IMR-90 (cell line): Measurements from ENCODE around the gene RIN1. TPM values are rescaled to one million over a fixed set of nuclear protein-coding genes. Genes with fewer than 3 reads are reported as not detected.

ENCODE experiments used
- ATAC-seq: fragments of 200-7000 bp; cut with Tn5 transposase; 2 replicates; pipeline ENCODE4 v1.9.1; 2020; ENCODE audit warnings: low read depth, mild to moderate bottlenecking, moderate library complexity
- BruUV-seq: library from RNA; stranded (reverse); fragments of 400-500 nt; replicated peaks from 2 replicates; lab custom pipeline; 2021; lab: Mats Ljungman, UMichigan
- CTCF ChIA-PET: fragments of 300-600 bp; formaldehyde crosslinking; extraction: SDS; loops from one replicate; lab custom pipeline; 2021; ENCODE audit warnings: antibody characterized with exemption; lab: Yijun Ruan, JAX
- POLR2A ChIA-PET: fragments of 300-600 bp; sonication (Branson Sonifier 250); formaldehyde crosslinking; loops from one replicate; lab custom pipeline; 2022; ENCODE audit warnings: antibody characterized with exemption; ENCODE audit not compliant: unreplicated experiment; lab: Charles Lee
- DNase-seq: peaks from one replicate; pipeline ENCODE4 v3.0.0; 2013
- H2AFZ ChIP-seq: replicated peaks from 2 replicates; pipeline ENCODE3; 2013; ENCODE audit warnings: low read length, mild to moderate bottlenecking; ENCODE audit not compliant: poor library complexity
- H2AK5ac ChIP-seq: 2 replicates; pipeline ENCODE4 v1.6.1; 2013; ENCODE audit warnings: low read depth, low read length, inconsistent platforms
- H2AK9ac ChIP-seq: replicated peaks from 2 replicates; pipeline ENCODE3; 2013; ENCODE audit warnings: mild to moderate bottlenecking, low read depth, low read length, moderate library complexity; ENCODE audit not compliant: poor library complexity
- H2BK120ac ChIP-seq: 2 replicates; pipeline ENCODE4 v1.6.1; 2013; ENCODE audit warnings: low read depth, low read length, inconsistent platforms
- H2BK15ac ChIP-seq: 3 replicates; pipeline ENCODE4 v1.6.1; 2013; ENCODE audit warnings: low read depth, low read length, inconsistent platforms
- H2BK20ac ChIP-seq: 2 replicates; pipeline ENCODE4 v1.6.1; 2013; ENCODE audit warnings: low read depth, mild to moderate bottlenecking, inconsistent platforms, low read length, moderate library complexity
- H2BK5ac ChIP-seq: 2 replicates; pipeline ENCODE4 v1.6.1; 2013; ENCODE audit warnings: mild to moderate bottlenecking, low read depth, low read length, inconsistent platforms; ENCODE audit not compliant: poor library complexity, severe bottlenecking
- H3K14ac ChIP-seq: replicated peaks from 2 replicates; pipeline ENCODE4 v1.6.1; 2013; ENCODE audit warnings: low read depth, low read length, inconsistent platforms
- H3K18ac ChIP-seq: 2 replicates; pipeline ENCODE4 v1.6.1; 2013; ENCODE audit warnings: low read depth, low read length, control low read depth
- H3K23ac ChIP-seq: 2 replicates; pipeline ENCODE4 v1.6.1; 2013; ENCODE audit warnings: low read depth, low read length, inconsistent platforms
- H3K27ac ChIP-seq: 2 replicates; pipeline ENCODE4 v1.5.1; 2013; ENCODE audit warnings: mild to moderate bottlenecking, control low read depth, low read length; ENCODE audit not compliant: insufficient read depth
- H3K27me3 ChIP-seq: 2 replicates; pipeline ENCODE4 v1.6.1; 2013; ENCODE audit warnings: low read length; ENCODE audit not compliant: control insufficient read depth, insufficient read depth
- H3K36me3 ChIP-seq: 2 replicates; pipeline ENCODE4 v1.6.1; 2013; ENCODE audit warnings: low read length, mixed read lengths; ENCODE audit not compliant: control insufficient read depth, insufficient read depth
- H3K4ac ChIP-seq: 2 replicates; pipeline ENCODE4 v1.6.1; 2013; ENCODE audit warnings: low read depth, low read length, inconsistent platforms
- H3K4me1 ChIP-seq: 2 replicates; pipeline ENCODE4 v1.6.1; 2013; ENCODE audit warnings: low read length, mixed read lengths; ENCODE audit not compliant: control insufficient read depth, insufficient read depth
- H3K4me2 ChIP-seq: 2 replicates; pipeline ENCODE4 v1.6.1; 2013; ENCODE audit warnings: low read depth, mild to moderate bottlenecking, control low read depth, low read length, moderate library complexity
- H3K4me3 ChIP-seq: 2 replicates; pipeline ENCODE4 v1.5.1; 2013; ENCODE audit warnings: low read depth, mild to moderate bottlenecking, control low read depth, low read length, moderate library complexity; ENCODE audit not compliant: insufficient read depth
- H3K56ac ChIP-seq: 2 replicates; pipeline ENCODE4 v1.6.1; 2013; ENCODE audit warnings: low read length, inconsistent platforms; ENCODE audit not compliant: insufficient read depth; ENCODE audit errors: extremely low read depth
- H3K79me1 ChIP-seq, 2 experiments: 2 replicates each; pipeline ENCODE4 v1.6.1; 2013; ENCODE audit warnings: low read length in 2 of 2, inconsistent platforms in 1 of 2, low read depth in 1 of 2
- H3K9ac ChIP-seq: 2 replicates; pipeline ENCODE4 v1.6.1; 2013; ENCODE audit warnings: low read depth, low read length, control low read depth
- H3K9me1 ChIP-seq: 2 replicates; pipeline ENCODE4 v1.6.1; 2013; ENCODE audit warnings: low read length, inconsistent platforms; ENCODE audit not compliant: insufficient read depth
- H3K9me3 ChIP-seq: 2 replicates; pipeline ENCODE4 v1.6.1; 2013; ENCODE audit warnings: low read length; ENCODE audit not compliant: control insufficient read depth, insufficient read depth
- H4K20me1 ChIP-seq: 2 replicates; pipeline ENCODE4 v1.6.1; 2013; ENCODE audit warnings: low read length, inconsistent platforms; ENCODE audit not compliant: insufficient read depth
- H4K5ac ChIP-seq: 2 replicates; pipeline ENCODE4 v1.6.1; 2013; ENCODE audit warnings: mild to moderate bottlenecking, low read depth, low read length, control low read depth
- H4K8ac ChIP-seq, 2 experiments: 2 replicates each; pipeline ENCODE4 v1.6.1; 2013; ENCODE audit warnings: low read depth in 2 of 2, low read length in 2 of 2, control low read depth in 1 of 2, inconsistent platforms in 1 of 2
- H4K91ac ChIP-seq: 2 replicates; pipeline ENCODE4 v1.6.1; 2013; ENCODE audit warnings: low read depth, low read length, inconsistent platforms; ENCODE audit not compliant: insufficient read depth
- POLR2A ChIP-seq: IDR thresholded peaks from 2 replicates; pipeline ENCODE4 v1.6.1; 2012; ENCODE audit warnings: mild to moderate bottlenecking, low read depth, low read length
- WGBS, 2 experiments: methylation state at CpG; one replicate each; pipeline versions ENCODE4 v1.1.5 to v1.1.7; 2013; ENCODE audit warnings: missing lambda C conversion rate in 2 of 2; ENCODE audit not compliant: insufficient read length in 1 of 2; ENCODE audit errors: extremely low coverage in 2 of 2; 5-methylcytosine and 5-hydroxymethylcytosine counted together
- dilution Hi-C: fragments of 300-500 bp; cut with HindIII; formaldehyde crosslinking; loops from one replicate; pipeline ENCODE4 v1.14.3; 2018; ENCODE audit warnings: low sequenced_read_pairs; ENCODE audit not compliant: unreplicated experiment
- in situ Hi-C: fragments of 300-500 bp; cut with MboI; formaldehyde crosslinking; loops from 3 replicates; pipeline ENCODE4 v1.14.3; 2019; ENCODE audit warnings: low sequenced_read_pairs, inconsistent platforms, mixed read lengths
- intact Hi-C: fragments of 100-400 bp; cut with micrococcal nuclease; formaldehyde crosslinking; loops from 2 replicates; pipeline ENCODE4 v1.10.0; 2022
- polyA plus RNA-seq, 3 experiments: library from polyadenylated mRNA; depleted of rRNA; stranded (reverse); fragments of >200 nt; gene quantifications; 2 replicates each; pipeline ENCODE4 v1.2.3, GENCODE V29; 2012; ENCODE audit warnings: low replicate concordance in 1 of 3
- total RNA-seq: library from RNA; depleted of rRNA; stranded (reverse); fragments of >200 nt; gene quantifications from 2 replicates; pipeline ENCODE4 v1.2.3, GENCODE V29; 2012
- TF ChIP-seq, protein P1 (sequence below): fragments of 150-350 bp; IDR thresholded peaks from 2 replicates; pipeline ENCODE4 v1.6.1; 2016; ENCODE audit warnings: low read depth, mild to moderate bottlenecking, low read length, moderate library complexity, borderline replicate concordance

RIN1 gene
- total and polyA plus RNA-seq, 2 of the 4 experiments (the other 2 are of a cell fraction), result 9.9 to 20.8 TPM

DNA sequence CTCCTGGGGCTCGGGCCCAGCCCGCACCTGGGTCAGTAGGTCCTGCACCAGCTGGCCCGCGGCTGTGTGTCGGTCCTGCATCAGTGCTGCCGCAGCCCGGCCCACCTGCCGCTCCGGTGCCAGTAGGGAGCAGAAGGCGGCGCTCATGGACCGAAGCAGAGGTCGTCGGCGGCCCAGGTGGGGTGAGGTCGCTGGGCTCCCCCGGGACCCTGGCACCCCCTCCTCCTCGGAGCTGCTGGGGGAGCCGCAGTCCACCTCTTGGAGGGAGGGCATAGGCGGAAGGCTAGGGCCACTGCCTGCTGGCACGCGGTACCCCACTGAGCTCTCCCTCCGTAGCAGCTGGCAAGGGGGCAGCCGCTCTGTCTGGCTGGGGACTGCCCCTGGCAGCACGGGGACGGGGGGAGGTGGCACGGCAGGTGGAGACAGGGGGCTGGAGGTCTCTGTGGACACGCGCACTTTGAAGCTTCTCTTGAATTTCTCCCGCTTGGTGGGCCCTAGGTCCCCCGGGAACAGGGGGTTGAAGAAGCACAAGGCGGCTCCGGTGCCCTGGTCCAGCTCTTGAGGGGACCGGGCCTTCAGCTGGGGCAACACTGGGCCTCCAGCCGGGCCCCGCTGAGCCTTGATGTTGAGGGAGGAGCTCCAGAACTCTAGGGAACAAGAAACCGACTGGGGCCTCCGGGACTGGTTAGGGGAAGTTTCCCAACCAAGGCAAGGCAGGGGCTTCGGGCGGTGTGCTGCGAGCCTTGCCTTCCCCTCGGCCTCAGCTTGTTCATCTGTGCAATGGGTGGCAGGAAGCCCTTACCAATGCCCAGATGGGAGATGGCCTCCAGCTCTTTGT is 1.4 kb downstream of the RIN1 start:
- H3K9ac ChIP-seq, result peak overlapping the region; percentile 72
- peak overlapping the region; percentile 90 for H4K91ac ChIP-seq
- peak overlapping the region; percentile 89 for H3K27ac ChIP-seq
- no peaks in the 10 kb centered on the region for H3K9me1 ChIP-seq
- H2BK5ac ChIP-seq, result peak overlapping the region; percentile 97
- no peaks in the 10 kb centered on the region for H3K9me3 ChIP-seq
- dilution Hi-C loops (no loop called here), in situ Hi-C loops (no loop called here), intact Hi-C loops (no loop called here)
- ATAC-seq (no peak), DNase-seq (no peak)
- peak overlapping the region; percentile 69; the same call in 1 of the 2 replicates for H4K5ac ChIP-seq
- peak overlapping the region; percentile 54; the same call in 1 of the 3 replicates for H2BK15ac ChIP-seq
- H3K4me1 ChIP-seq, result peaks cover 23% of the 10 kb centered on the region
- peak overlapping the region; percentile 97 for H3K4ac ChIP-seq
- TF ChIP-seq, protein P1, sequence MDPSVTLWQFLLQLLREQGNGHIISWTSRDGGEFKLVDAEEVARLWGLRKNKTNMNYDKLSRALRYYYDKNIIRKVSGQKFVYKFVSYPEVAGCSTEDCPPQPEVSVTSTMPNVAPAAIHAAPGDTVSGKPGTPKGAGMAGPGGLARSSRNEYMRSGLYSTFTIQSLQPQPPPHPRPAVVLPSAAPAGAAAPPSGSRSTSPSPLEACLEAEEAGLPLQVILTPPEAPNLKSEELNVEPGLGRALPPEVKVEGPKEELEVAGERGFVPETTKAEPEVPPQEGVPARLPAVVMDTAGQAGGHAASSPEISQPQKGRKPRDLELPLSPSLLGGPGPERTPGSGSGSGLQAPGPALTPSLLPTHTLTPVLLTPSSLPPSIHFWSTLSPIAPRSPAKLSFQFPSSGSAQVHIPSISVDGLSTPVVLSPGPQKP, result no peak
- TF ChIP-seq POLR2A, result 0 out of 2 replicates have a peak, but pooled peaks have one; percentile 6
- ChIA-PET POLR2A (interaction anchor here (1.7 to 2.2 kb wide), 3 partner anchors 8 to 22 kb away, joined by 5 to 23 read pairs (median 5); no protein-coding TSS in a partner anchor), CTCF (interaction anchor here (0.5 to 2.1 kb wide), 4 partner anchors 23 to 56 kb away, joined by 3 to 17 read pairs (median 3); no protein-coding TSS in a partner anchor)
- H2AFZ ChIP-seq, result peak overlapping the region; percentile 83
- peak overlapping the region; percentile 63 to 79; a peak in 3 of 4 replicates for H4K8ac ChIP-seq
- H2AK5ac ChIP-seq, result peak overlapping the region; percentile 90
- peak overlapping the region; percentile 60 for H3K4me3 ChIP-seq
- H2BK120ac ChIP-seq, result peak overlapping the region; percentile 91
- H3K56ac ChIP-seq, result peak overlapping the region; percentile 16; the same call in 1 of the 2 replicates
- H3K4me2 ChIP-seq, result peak overlapping the region; percentile 92
- peak overlapping the region; percentile 38; the same call in 1 of the 2 replicates for H2BK20ac ChIP-seq
- H4K20me1 ChIP-seq, result peaks cover 21% of the 10 kb centered on the region
- peak overlapping the region; percentile 67 for H3K18ac ChIP-seq
- H3K14ac ChIP-seq, result peak overlapping the region; percentile 95
- 76% methylated on average over 33 of the region's 42 CpGs; no CpG with 5 or more reads in 1 of the 2 experiments for WGBS, 2 experiments
- TSS peak; percentile 48 for BruUV-seq
- H3K36me3 ChIP-seq, result peaks cover 27% of the 10 kb centered on the region
- H3K23ac ChIP-seq, result peak overlapping the region; percentile 97
- peak overlapping the region; percentile 99 for H2AK9ac ChIP-seq
- H3K27me3 ChIP-seq, result no peaks in the 10 kb centered on the region
- H3K79me1 ChIP-seq, result peaks cover 5 to 45% of the 10 kb centered on the region in 2 experiments; a peak in 3 of 4 replicates
